ENCODE data around the gene LRRC4B.

The LRRC4B gene

DNA sequence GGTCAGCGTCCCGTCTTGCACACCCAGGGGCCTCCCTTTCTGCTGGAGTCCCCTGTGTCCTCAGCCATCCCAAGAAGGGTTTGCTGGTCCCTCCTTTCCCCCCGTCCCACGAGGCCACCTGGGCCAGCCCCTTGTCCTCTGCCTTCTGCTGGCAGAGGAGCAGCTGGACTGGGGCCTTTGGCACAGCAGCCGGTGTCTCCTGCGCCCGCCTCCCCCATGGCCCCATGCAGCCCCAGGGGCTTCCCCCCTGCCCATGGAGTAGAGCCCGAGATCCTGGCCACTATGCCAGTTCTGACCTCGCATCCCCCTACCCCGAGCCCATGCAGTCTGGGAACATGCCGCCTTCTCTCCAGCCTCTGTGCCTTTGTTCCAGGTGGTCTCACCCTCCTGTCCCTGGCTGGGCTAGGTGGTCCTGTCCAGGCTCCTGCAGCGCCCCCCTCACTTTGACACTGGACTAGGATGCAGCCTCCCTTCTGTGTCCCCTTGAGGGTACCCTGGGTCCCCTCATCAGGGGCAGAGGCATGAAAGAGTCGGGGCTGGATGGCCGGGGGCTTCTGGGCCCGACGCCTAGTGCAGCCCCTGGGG lies 85.9 kb downstream of the LRRC4B start:
- DNase-seq (ENCODE audit: extremely low read depth, low read depth): no peak
- TF ChIP-seq CTCF (IDR thresholded peaks at IDR 0.05; ENCODE audit: low read depth, low read length): no peak

DNA sequence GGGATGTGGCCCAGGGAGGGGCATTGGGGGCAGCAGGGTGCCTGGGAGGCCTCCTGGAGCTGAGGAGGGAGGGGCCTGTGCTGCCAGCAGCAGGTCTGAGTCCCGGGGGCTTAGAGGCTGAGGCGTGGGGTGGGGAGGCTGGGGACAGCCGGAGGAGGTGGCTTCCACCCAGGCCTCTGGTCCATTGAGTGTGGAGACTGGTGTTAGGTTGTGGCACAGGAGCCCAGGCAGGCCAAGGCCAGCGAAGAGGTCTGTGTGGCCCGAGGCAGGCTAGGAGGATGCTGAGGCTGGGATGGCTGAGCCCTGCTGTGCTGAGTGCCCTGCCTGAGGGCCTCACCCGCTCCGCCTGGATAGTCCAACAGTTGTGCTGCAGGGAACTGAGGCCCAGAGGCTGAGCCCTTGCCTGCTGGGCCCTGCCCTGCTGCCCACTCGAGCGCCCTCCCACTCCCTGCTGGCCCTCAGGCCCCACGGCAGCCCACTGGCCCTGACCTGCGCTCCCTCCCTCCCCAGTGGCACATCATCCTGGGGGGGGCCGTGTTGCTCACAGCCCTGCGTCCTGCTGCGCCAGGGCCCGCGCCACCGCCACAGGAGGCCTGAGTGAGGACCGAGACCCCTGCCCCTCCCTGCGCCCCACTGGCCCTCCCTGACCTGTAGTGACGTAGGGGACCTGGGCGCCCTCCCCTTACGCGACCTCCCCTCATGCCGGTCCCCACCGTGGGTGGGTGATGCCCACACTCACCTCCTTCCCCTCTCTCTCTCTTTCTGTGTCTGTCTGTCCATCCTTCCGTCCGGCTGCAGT lies 86.7 kb downstream of the LRRC4B start:
- DNase-seq (ENCODE audit: extremely low read depth, low read depth): no peak
- TF ChIP-seq CTCF (IDR thresholded peaks at IDR 0.05; ENCODE audit: low read depth, low read length): no peak

- DNase-seq (ENCODE audit: extremely low read depth, low read depth): no peak
- no peak for TF ChIP-seq CTCF (IDR thresholded peaks at IDR 0.05; ENCODE audit: low read depth, low read length)
These were observed 87.7 kb downstream of the LRRC4B start for GRCh38 chr19:50480281-50481111.

DNA sequence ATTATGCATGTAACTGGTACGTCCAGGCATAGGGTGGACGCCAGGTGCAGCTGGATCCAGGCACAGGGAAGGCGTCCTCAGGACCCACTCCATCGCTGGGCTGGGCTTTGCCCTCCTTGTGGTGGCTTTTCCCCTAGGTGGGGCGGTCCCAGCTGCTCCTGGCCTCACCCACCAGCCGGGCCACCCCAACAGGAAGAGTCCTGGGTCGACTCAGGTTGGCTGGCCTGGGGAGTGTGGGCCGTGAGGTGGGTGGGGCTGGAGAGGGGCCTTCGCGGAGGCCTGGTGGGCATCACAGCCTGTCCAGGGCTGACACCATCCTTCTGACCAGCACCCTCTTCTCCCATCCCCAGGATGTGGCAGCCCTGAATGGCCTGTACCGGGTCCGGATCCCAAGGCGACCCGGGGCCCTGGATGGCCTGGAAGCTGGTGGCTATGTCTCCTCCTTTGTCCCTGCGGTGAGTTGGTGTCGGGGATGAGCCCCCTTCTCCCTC lies 88.4 kb downstream of the LRRC4B start:
- TF ChIP-seq CTCF (IDR thresholded peaks at IDR 0.05; ENCODE audit: low read depth, low read length): no peak
- no peak for DNase-seq (ENCODE audit: extremely low read depth, low read depth)

- peak; percentile 58 for TF ChIP-seq CTCF (IDR thresholded peaks at IDR 0.05; ENCODE audit: low read depth, low read length)
- peak; percentile 1 for DNase-seq (ENCODE audit: extremely low read depth, low read depth)
These were observed 89.1 kb downstream of the LRRC4B start for GRCh38 chr19:50478901-50479715.

- no peak for TF ChIP-seq CTCF (IDR thresholded peaks at IDR 0.05; ENCODE audit: low read depth, low read length)
- DNase-seq (ENCODE audit: extremely low read depth, low read depth): no peak
These were observed 90.3 kb downstream of the LRRC4B start for GRCh38 chr19:50477751-50478515.

All from AG09319 (cell line).